Peyer's patch (tissue), 4 donors: Measurements from ENCODE around the gene P2RX5. TPM values are rescaled to one million over a fixed set of nuclear protein-coding genes. Genes with fewer than 3 reads are reported as not detected.

Experiments used
- DNase-seq, 3 donors: peaks; one replicate each; pipeline ENCODE4 v3.0.0-alpha.2; 2017 to 2019
- H3K27ac ChIP-seq, 4 donors: fragments of 200-600 bp; sonication (generic); one replicate each; pipeline ENCODE4 v1.5.1; 2016 to 2019
- H3K27me3 ChIP-seq, 2 donors: fragments of 200-600 bp; sonication (generic); one replicate each; pipeline ENCODE4 v1.5.1; 2019
- H3K36me3 ChIP-seq, 3 donors: fragments of 200-600 bp; sonication (generic); one replicate each; pipeline ENCODE4 v1.5.1; 2016 to 2019
- H3K4me1 ChIP-seq, 4 donors: fragments of 200-600 bp; sonication (generic); one replicate each; pipeline ENCODE4 v1.5.1; 2016 to 2019
- H3K4me3 ChIP-seq, 4 donors: fragments of 200-600 bp; sonication (generic); 1 replicate in 3 of 4; 2 replicates in 1 of 4; pipeline ENCODE4 v1.5.1; 2016 to 2019; ENCODE audit warnings: mild to moderate bottlenecking in 1 of 4
- H3K9me3 ChIP-seq, 4 donors: fragments of 200-600 bp; sonication (generic); one replicate each; pipeline ENCODE4 v1.5.1; 2016 to 2019; ENCODE audit warnings: mild to moderate bottlenecking in 1 of 4
- POLR2A ChIP-seq, 2 donors: fragments of 450-650 bp; IDR thresholded peaks; one replicate each; pipeline ENCODE4 v1.5.1; 2017; ENCODE audit warnings: antibody characterized with exemption in 2 of 2, mild to moderate bottlenecking in 2 of 2, moderate library complexity in 2 of 2
- total RNA-seq, 4 donors: library from RNA; depleted of rRNA; stranded (reverse); fragments of >200 nt; gene quantifications; one replicate each; pipeline ENCODE4 v1.1.0, GENCODE V29; 2016
- TF ChIP-seq, protein P1 (sequence below), 6 experiments: fragments of 450-650 bp in 4 of 6; fragments of 200-600 bp in 2 of 6; sonication (generic) in 1 of 6; IDR thresholded peaks; one replicate each; pipeline ENCODE4 v1.5.1; 2017 to 2019; ENCODE audit warnings: antibody characterized with exemption in 6 of 6, mild to moderate bottlenecking in 3 of 6, moderate library complexity in 1 of 6

P2RX5 gene
- total RNA-seq, 4 donors from 2014 or later: 1.2 to 103 (median 5.7) TPM

DNA sequence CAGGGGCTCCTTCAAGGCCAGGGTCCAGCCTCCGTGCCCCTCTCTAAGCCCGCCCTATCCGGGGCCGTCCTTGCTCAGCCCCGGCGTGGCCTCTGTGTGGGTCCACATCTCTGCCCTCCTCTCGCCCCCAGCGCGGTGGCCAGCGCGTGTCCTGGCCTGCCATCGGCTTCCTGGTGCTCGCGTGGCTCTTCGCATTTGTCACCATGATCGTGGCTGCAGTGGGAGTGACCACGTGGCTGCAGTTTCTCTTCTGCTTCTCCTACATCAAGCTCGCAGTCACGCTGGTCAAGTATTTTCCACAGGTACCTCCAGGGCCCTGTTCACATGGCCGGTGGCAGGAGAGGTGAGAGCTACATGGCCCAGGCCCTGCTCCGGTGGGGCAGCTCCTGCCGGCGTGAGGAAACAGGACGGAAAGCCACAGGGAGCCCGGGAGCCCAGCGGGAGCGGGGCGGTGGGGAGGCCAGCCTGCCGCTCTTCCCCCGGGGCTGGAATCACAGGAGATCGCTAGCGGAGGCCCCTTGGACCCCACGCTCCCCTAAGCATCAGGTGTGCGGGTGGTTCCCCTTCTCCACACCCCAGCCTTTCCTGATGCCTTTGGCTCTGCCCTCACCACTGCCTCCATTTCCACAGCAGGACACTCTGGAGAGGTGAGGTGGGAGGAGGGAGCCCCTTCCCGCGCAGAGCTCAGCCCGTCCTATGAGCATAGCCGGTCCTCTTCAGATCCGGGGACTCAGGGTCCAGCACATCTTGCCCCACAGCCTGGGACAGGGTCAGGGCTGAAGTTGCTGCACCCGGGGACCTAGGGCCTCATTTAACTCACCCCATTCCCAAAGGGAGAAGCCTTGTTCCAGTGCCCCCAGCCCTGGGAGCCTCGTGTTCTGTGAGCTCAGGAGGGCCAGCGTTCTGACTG lies 37.8 kb downstream of the P2RX5 start:
- Histone ChIP-seq H3K27ac (peak overlapping the region in 1 of 4 donors; percentile 62), H3K9me3 (no peaks in the 10 kb centered on the region), H3K27me3 (no peaks in the 10 kb centered on the region), H3K4me1 (peaks cover 0 to 16% (median 0%) of the 10 kb centered on the region in 4 donors), H3K36me3 (peaks cover 0 to 31% (median 0%) of the 10 kb centered on the region in 3 donors), H3K4me3 (no peak overlapping the region)
- TF ChIP-seq POLR2A (IDR thresholded peaks at IDR 0.05): no peak
- TF ChIP-seq, protein P1, sequence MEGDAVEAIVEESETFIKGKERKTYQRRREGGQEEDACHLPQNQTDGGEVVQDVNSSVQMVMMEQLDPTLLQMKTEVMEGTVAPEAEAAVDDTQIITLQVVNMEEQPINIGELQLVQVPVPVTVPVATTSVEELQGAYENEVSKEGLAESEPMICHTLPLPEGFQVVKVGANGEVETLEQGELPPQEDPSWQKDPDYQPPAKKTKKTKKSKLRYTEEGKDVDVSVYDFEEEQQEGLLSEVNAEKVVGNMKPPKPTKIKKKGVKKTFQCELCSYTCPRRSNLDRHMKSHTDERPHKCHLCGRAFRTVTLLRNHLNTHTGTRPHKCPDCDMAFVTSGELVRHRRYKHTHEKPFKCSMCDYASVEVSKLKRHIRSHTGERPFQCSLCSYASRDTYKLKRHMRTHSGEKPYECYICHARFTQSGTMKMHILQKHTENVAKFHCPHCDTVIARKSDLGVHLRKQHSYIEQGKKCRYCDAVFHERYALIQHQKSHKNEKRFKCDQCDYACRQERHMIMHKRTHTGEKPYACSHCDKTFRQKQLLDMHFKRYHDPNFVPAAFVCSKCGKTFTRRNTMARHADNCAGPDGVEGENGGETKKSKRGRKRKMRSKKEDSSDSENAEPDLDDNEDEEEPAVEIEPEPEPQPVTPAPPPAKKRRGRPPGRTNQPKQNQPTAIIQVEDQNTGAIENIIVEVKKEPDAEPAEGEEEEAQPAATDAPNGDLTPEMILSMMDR (IDR thresholded peaks at IDR 0.05): no peak
- no peak for DNase-seq

GRCh38 chr17:3657588-3657869 lies 38.4 kb downstream of the P2RX5 start:
- no peaks in the 10 kb centered on the region for H3K9me3 ChIP-seq
- H3K4me3 ChIP-seq: no peak overlapping the region
- no peak overlapping the region for H3K27ac ChIP-seq
- H3K27me3 ChIP-seq: no peaks in the 10 kb centered on the region
- DNase-seq: no peak
- peaks cover 0 to 25% (median 0%) of the 10 kb centered on the region in 3 donors for H3K36me3 ChIP-seq
- H3K4me1 ChIP-seq: peaks cover 0 to 16% (median 0%) of the 10 kb centered on the region in 4 donors
- TF ChIP-seq, protein P1 (IDR thresholded peaks at IDR 0.05): no peak
- no peak for TF ChIP-seq POLR2A (IDR thresholded peaks at IDR 0.05)

- H3K36me3 ChIP-seq: peaks cover 0 to 21% (median 0%) of the 10 kb centered on the region in 3 donors
- TF ChIP-seq, protein P1 (IDR thresholded peaks at IDR 0.05): no peak
- TF ChIP-seq POLR2A (IDR thresholded peaks at IDR 0.05): no peak
- no peak overlapping the region for H3K4me3 ChIP-seq
- H3K9me3 ChIP-seq: no peaks in the 10 kb centered on the region
- no peaks in the 10 kb centered on the region for H3K27me3 ChIP-seq
- H3K27ac ChIP-seq: no peak overlapping the region
- peaks cover 0 to 16% (median 0%) of the 10 kb centered on the region in 4 donors for H3K4me1 ChIP-seq
- no peak for DNase-seq
Measured at GRCh38 chr17:3656755-3657587, 39.0 kb downstream of the P2RX5 start.

- H3K36me3 ChIP-seq: peaks cover 0 to 15% (median 0%) of the 10 kb centered on the region in 3 donors
- peaks cover 0 to 16% (median 0%) of the 10 kb centered on the region in 4 donors for H3K4me1 ChIP-seq
- H3K9me3 ChIP-seq: no peaks in the 10 kb centered on the region
- DNase-seq: no peak
- TF ChIP-seq POLR2A (IDR thresholded peaks at IDR 0.05): no peak
- TF ChIP-seq, protein P1 (IDR thresholded peaks at IDR 0.05): no peak
- no peaks in the 10 kb centered on the region for H3K27me3 ChIP-seq
- no peak overlapping the region for H3K27ac ChIP-seq
- no peak overlapping the region for H3K4me3 ChIP-seq
Measured at GRCh38 chr17:3656353-3656752, 39.6 kb downstream of the P2RX5 start.

DNA sequence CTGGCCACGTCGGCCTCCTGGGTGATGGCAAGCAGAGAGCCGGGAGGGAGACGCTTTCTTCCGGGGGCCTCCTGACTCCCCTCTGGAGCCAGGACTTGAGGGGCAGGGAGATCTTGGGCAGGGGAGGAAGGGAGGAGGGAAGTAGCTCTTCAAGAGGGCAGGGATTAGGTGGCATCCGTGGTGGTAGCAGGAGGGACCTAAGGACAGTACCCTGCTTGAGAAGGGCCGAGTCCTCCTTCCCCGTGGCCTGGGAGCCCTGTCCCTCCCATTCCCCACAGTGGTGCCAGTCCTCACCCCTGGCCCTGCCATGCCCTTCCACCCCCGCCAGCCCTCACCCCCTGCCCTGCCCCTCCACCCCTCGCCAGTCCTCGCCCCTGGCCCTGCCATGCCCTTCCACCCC lies 40.2 kb downstream of the P2RX5 start:
- H3K36me3 ChIP-seq: peaks cover 0 to 9% (median 0%) of the 10 kb centered on the region in 3 donors

More for the DNA sequence above, 40.2 kb downstream of the P2RX5 start:
- DNase-seq: no peak
- TF ChIP-seq POLR2A (IDR thresholded peaks at IDR 0.05): no peak
- TF ChIP-seq, protein P1 (IDR thresholded peaks at IDR 0.05): no peak
- Histone ChIP-seq H3K27ac (no peak overlapping the region), H3K9me3 (no peaks in the 10 kb centered on the region), H3K4me1 (peaks cover 0 to 16% (median 0%) of the 10 kb centered on the region in 4 donors), H3K27me3 (no peaks in the 10 kb centered on the region), H3K4me3 (no peak overlapping the region)
